Peyer's patch (tissue), 4 donors: ENCODE results near the gene PLK3.

ENCODE experiments used
- CTCF ChIP-seq, 6 experiments: fragments of 450-650 bp in 4 of 6; fragments of 200-600 bp in 2 of 6; sonication (generic) in 1 of 6; IDR thresholded peaks; one replicate each; pipeline ENCODE4 v1.5.1; 2017 to 2019; ENCODE audit warnings: antibody characterized with exemption in 6 of 6, mild to moderate bottlenecking in 3 of 6, moderate library complexity in 1 of 6
- POLR2A ChIP-seq, 2 donors: fragments of 450-650 bp; IDR thresholded peaks; one replicate each; pipeline ENCODE4 v1.5.1; 2017; ENCODE audit warnings: antibody characterized with exemption in 2 of 2, mild to moderate bottlenecking in 2 of 2, moderate library complexity in 2 of 2

DNA sequence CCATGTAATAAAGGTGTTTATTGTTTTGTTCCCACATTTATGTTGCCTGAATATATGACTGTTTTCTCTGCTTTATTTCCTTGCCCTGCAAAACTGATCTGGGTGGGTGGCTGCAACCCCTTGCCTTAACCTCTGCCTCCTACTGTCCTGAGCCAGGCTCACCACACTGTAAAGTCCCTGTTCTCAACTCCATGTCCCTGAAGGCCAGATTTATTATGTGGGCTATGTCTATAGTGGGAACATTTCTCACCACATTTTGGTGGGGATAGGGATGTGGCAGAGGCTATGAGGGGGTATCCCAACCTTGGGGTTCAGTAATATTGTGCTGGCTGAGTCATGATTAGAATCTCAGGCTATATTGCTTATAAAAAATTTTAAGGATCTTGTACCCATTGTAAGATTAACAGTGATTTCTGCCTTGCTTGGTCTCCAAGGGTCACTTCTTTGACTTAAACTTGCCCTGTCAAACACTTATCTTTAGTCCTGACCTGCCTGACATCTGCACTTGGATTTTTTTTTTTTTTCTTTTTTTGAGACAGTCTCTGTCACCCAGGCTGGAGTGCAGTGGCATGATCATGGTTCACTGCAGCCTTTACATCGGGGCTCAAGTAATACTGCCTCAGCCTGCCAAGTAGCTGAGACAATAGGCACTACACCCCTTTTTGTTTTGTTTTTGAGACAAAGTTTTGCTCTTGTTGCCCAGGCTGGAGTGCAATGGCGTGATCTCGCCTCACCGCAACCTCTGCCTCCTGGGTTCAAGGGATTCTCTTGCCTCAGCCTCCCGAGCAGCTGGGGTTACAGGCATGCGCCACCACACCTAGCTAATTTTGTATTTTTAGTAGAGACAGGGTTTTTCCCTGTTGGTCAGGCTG, 21.2 kb upstream of the PLK3 start:
- TF ChIP-seq CTCF (IDR thresholded peaks at IDR 0.05) (no peak), POLR2A (IDR thresholded peaks at IDR 0.05) (no peak)
